Naive thymus-derived CD4-positive, alpha-beta T cell (primary cell): Measurements from ENCODE around the gene ATP2B2. TPM values are rescaled to one million over a fixed set of nuclear protein-coding genes. Genes with fewer than 3 reads are reported as not detected.

Experiments
- ATAC-seq: fragments of 150-1000 bp; cut with Tn5 transposase; 2 replicates; pipeline ENCODE4 v1.10.0; 2021; ENCODE audit warnings: mild to moderate bottlenecking, moderate library complexity
- CTCF ChIA-PET: fragments of 350-600 bp; sonication (Branson Sonifier 250); formaldehyde crosslinking; loops from one replicate; lab custom pipeline; 2021; ENCODE audit warnings: antibody characterized with exemption; lab: Charles Lee
- POLR2A ChIA-PET: fragments of 350-600 bp; sonication (Branson Sonifier 250); formaldehyde crosslinking; loops from one replicate; lab custom pipeline; 2021; ENCODE audit warnings: antibody characterized with exemption, inconsistent platforms; lab: Charles Lee
- DNase-seq, 9 donors: peaks; one replicate each; pipeline versions ENCODE4 v3.0.0 to v3.0.0-alpha.2; 2020 to 2022; ENCODE audit warnings: mixed read lengths in 1 of 9
- H3K27ac ChIP-seq: one replicate; pipeline ENCODE4 v1.7.0; 2013; ENCODE audit warnings: mild to moderate bottlenecking, low read depth, low read length, moderate library complexity
- H3K27me3 ChIP-seq, 2 donors: one replicate each; pipeline ENCODE4 v1.7.0; 2013; ENCODE audit warnings: low read length in 2 of 2, mild to moderate bottlenecking in 2 of 2, moderate library complexity in 2 of 2; ENCODE audit not compliant: control insufficient read depth in 2 of 2, insufficient read depth in 2 of 2
- H3K36me3 ChIP-seq, 3 experiments: 1 replicate in 2 of 3; 2 replicates in 1 of 3; pipeline ENCODE4 v1.7.0; 2013; ENCODE audit warnings: low read length in 3 of 3, mild to moderate bottlenecking in 3 of 3, moderate library complexity in 1 of 3; ENCODE audit not compliant: insufficient read depth in 3 of 3, control insufficient read depth in 2 of 3
- H3K4me1 ChIP-seq, 2 donors: one replicate each; pipeline ENCODE4 v1.7.0; 2013; ENCODE audit warnings: low read length in 2 of 2, mild to moderate bottlenecking in 2 of 2, moderate library complexity in 1 of 2; ENCODE audit not compliant: control insufficient read depth in 2 of 2, insufficient read depth in 2 of 2
- H3K4me3 ChIP-seq: 2 replicates; pipeline ENCODE4 v1.7.0; 2013; ENCODE audit warnings: mild to moderate bottlenecking, low read length
- H3K9me3 ChIP-seq, 3 experiments: 1 replicate in 2 of 3; 2 replicates in 1 of 3; pipeline ENCODE4 v1.7.0; 2013; ENCODE audit warnings: low read length in 3 of 3; ENCODE audit not compliant: control insufficient read depth in 2 of 3
- H3K27ac Mint-ChIP-seq, 9 donors: one replicate each; pipeline ENCODE4 v1.8.0; 2020 to 2022; ENCODE audit warnings: mixed read lengths in 9 of 9, mild to moderate bottlenecking in 8 of 9, moderate library complexity in 5 of 9, inconsistent platforms in 2 of 9
- H3K27me3 Mint-ChIP-seq, 5 donors: one replicate each; pipeline ENCODE4 v1.8.0; 2021 to 2022; ENCODE audit warnings: mixed read lengths in 5 of 5, mild to moderate bottlenecking in 1 of 5
- H3K36me3 Mint-ChIP-seq, 5 donors: one replicate each; pipeline ENCODE4 v1.8.0; 2020 to 2022; ENCODE audit warnings: mixed read lengths in 5 of 5, mild to moderate bottlenecking in 3 of 5, inconsistent platforms in 1 of 5
- H3K4me1 Mint-ChIP-seq, 7 donors: one replicate each; pipeline ENCODE4 v1.8.0; 2020 to 2022; ENCODE audit warnings: mixed read lengths in 7 of 7, mild to moderate bottlenecking in 3 of 7, inconsistent platforms in 1 of 7
- H3K4me3 Mint-ChIP-seq, 10 donors: one replicate each; pipeline ENCODE4 v1.8.0; 2020 to 2022; ENCODE audit warnings: mild to moderate bottlenecking in 10 of 10, mixed read lengths in 10 of 10, moderate library complexity in 6 of 10, inconsistent platforms in 2 of 10
- H3K9me3 Mint-ChIP-seq, 11 donors: one replicate each; pipeline ENCODE4 v1.8.0; 2020 to 2022; ENCODE audit warnings: mixed read lengths in 11 of 11, mild to moderate bottlenecking in 4 of 11, inconsistent platforms in 1 of 11, moderate library complexity in 1 of 11
- intact Hi-C, 2 donors: fragments of 100-400 bp; cut with micrococcal nuclease; formaldehyde crosslinking; loops; one replicate each; pipeline ENCODE4 v1.15.1; 2023
- polyA plus RNA-seq, 2 donors: library from polyadenylated mRNA; unstranded; fragments of 300-500 nt; fragmentation: Illumina TruSeq; gene quantifications; one replicate each; pipeline ENCODE4 v1.2.3, GENCODE V29; 2021
- total RNA-seq, 6 experiments: library from RNA in 5 of 6; stranded (reverse) in 5 of 6; gene quantifications; 1 replicate in 5 of 6; 2 replicates in 1 of 6; pipeline ENCODE4 v1.2.3 and lab custom pipeline; 2021 to 2026

ATP2B2 gene
- total and polyA plus RNA-seq, 7 experiments from 2014 or later: not detected

DNA sequence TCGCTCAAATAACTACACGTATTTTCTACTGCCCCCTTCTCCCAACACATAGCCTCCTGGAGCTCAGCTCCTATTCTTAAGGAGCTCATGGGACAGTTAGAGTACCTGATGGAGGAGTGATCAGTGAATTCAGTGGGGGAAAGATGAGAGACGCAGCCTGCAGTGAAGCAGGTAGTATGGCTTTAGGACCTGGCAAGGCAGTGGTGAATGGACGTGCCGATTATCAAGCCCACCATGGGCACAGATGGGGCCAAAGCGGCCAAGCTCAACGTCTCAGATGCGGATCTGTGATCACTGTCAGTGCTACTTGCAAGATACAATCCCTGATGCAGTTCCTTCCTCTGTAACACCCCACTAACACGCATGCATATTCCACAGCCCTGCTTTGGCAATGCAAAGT is 45.8 kb upstream of the ATP2B2 start:
- Histone ChIP-seq H3K4me1 (peaks cover 11 to 17% of the 10 kb centered on the region in 2 donors), H3K9me3 (no peaks in the 10 kb centered on the region), H3K4me3 (no peak overlapping the region), H3K27ac (no peak overlapping the region), H3K27me3 (no peaks in the 10 kb centered on the region), H3K36me3 (no peaks in the 10 kb centered on the region)
- intact Hi-C loops: no loop called here
- CTCF ChIA-PET: no interaction called here
- Mint-ChIP-seq H3K27ac (no peak overlapping the region), H3K4me1 (peaks cover 0 to 27% (median 20%) of the 10 kb centered on the region in 7 donors), H3K27me3 (peaks cover 0 to 11% (median 0%) of the 10 kb centered on the region in 5 donors), H3K36me3 (peaks cover 0 to 2% (median 0%) of the 10 kb centered on the region in 5 donors), H3K4me3 (peak overlapping the region in 1 of 10 donors; percentile 27), H3K9me3 (no peaks in the 10 kb centered on the region)
- DNase-seq (no peak), ATAC-seq (no peak)
- POLR2A ChIA-PET: no interaction called here

DNA sequence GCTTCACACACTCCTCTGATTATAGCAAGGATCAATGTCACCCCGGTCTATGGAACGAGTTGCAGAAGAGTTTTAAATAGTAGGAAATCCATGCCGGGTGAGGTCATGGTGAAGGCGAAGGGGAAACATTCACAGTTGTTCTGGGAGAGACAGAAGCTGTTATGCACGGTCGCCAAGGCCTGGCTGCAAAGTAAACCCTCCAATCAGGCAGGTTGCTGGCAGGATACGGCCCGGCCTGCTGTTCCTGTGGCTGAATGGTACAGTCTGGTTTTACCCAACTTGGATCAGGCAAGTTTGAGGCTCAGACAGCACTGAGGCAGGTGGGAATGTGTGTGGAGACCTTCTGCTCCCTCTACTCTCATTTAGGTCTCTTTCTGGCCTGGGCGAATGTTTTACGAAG is 45.3 kb upstream of the ATP2B2 start:
- intact Hi-C loops: no loop called here
- DNase-seq (peak in 1 of 9 donors; percentile 13), ATAC-seq (no peak)
- no peak overlapping the region for H3K27ac ChIP-seq
- Mint-ChIP-seq H3K4me1 (peaks cover 0 to 27% (median 20%) of the 10 kb centered on the region in 7 donors), H3K27me3 (peaks cover 0 to 11% (median 0%) of the 10 kb centered on the region in 5 donors), H3K27ac (no peak overlapping the region), H3K9me3 (peaks cover 0 to 2% (median 0%) of the 10 kb centered on the region in 11 donors), H3K36me3 (peaks cover 0 to 2% (median 0%) of the 10 kb centered on the region in 5 donors), H3K4me3 (peak overlapping the region in 1 of 10 donors; percentile 27)
- CTCF ChIA-PET: no interaction called here
- POLR2A ChIA-PET: no interaction called here
- no peaks in the 10 kb centered on the region for H3K9me3 ChIP-seq
- H3K36me3 ChIP-seq: no peaks in the 10 kb centered on the region
- peaks cover 11 to 17% of the 10 kb centered on the region in 2 donors for H3K4me1 ChIP-seq
- H3K4me3 ChIP-seq: no peak overlapping the region
- H3K27me3 ChIP-seq: no peaks in the 10 kb centered on the region

DNA sequence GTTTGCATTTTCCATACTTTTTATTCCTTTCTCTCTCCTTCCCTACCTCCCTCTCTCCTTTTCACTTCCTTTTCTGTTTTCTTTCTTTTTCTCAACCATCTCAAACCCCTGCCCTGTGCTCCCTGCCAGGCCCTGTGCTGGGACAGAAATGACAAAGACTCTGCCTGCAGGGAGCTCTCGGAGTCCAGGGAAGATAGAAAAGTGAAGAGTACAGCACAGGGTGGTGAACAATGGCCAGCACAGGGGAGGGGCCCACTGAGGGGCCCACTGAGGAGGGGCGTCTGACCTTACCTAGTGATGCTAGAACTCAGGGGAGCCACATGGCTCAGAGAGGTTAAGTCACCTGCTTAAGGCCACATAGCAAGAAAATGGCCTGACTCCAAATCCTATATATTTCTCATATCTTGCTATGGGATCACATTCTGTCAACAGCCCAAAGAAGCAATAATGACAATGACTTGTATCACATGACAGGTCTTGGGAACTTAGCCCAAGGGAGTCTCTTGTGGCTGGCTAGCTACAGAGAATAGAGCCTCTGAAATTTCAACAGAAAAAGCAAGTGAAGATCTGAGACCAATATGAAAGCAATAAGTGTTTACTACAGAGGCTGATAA is 44.3 kb upstream of the ATP2B2 start:
- ATAC-seq: no peak
- H3K4me3 Mint-ChIP-seq: no peak overlapping the region

DNA sequence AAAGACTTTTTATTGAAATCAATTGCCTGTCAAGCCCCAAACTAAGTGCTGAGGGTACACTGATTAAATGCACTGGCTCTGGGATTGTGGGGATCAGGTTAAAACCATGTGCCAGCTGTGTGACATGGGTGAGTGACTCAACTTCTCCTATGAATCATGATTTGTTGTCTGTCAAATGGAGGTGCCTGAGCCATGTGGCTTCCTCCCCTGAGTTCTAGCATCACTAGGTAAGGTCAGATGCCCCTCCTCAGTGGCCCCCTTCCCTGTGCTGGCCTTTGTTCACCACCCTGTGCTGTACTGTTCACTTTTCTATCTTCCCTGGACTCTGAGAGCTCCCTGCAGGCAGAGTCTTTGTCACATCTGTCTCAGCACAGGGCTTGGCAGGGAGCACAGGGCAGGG is 43.6 kb upstream of the ATP2B2 start:
- DNase-seq (no peak), ATAC-seq (no peak)
- intact Hi-C loops: no loop called here
- Mint-ChIP-seq H3K4me1 (peaks cover 0 to 27% (median 20%) of the 10 kb centered on the region in 7 donors), H3K9me3 (peaks cover 0 to 9% (median 0%) of the 10 kb centered on the region in 11 donors), H3K36me3 (peaks cover 0 to 2% (median 0%) of the 10 kb centered on the region in 5 donors), H3K4me3 (no peak overlapping the region), H3K27ac (peak overlapping the region in 1 of 9 donors; percentile 26), H3K27me3 (peaks cover 0 to 11% (median 5%) of the 10 kb centered on the region in 5 donors)
- Histone ChIP-seq H3K27me3 (no peaks in the 10 kb centered on the region), H3K36me3 (no peaks in the 10 kb centered on the region), H3K9me3 (no peaks in the 10 kb centered on the region), H3K27ac (no peak overlapping the region), H3K4me1 (peaks cover 11 to 17% of the 10 kb centered on the region in 2 donors), H3K4me3 (no peak overlapping the region)
- ChIA-PET CTCF (no interaction called here), POLR2A (no interaction called here)

More for the DNA sequence above, 44.3 kb upstream of the ATP2B2 start:
- Histone ChIP-seq H3K4me1 (peaks cover 11 to 17% of the 10 kb centered on the region in 2 donors), H3K27ac (no peak overlapping the region), H3K9me3 (no peaks in the 10 kb centered on the region), H3K27me3 (no peaks in the 10 kb centered on the region), H3K36me3 (no peaks in the 10 kb centered on the region), H3K4me3 (no peak overlapping the region)
- Mint-ChIP-seq H3K4me1 (peaks cover 0 to 27% (median 20%) of the 10 kb centered on the region in 7 donors), H3K27me3 (peaks cover 0 to 11% (median 2%) of the 10 kb centered on the region in 5 donors), H3K36me3 (peaks cover 0 to 2% (median 0%) of the 10 kb centered on the region in 5 donors), H3K9me3 (peaks cover 0 to 2% (median 0%) of the 10 kb centered on the region in 11 donors), H3K27ac (no peak overlapping the region)
- POLR2A ChIA-PET: no interaction called here
- peak in 1 of 9 donors; percentile 4 for DNase-seq
- CTCF ChIA-PET: no interaction called here
- intact Hi-C loops: no loop called here

DNA sequence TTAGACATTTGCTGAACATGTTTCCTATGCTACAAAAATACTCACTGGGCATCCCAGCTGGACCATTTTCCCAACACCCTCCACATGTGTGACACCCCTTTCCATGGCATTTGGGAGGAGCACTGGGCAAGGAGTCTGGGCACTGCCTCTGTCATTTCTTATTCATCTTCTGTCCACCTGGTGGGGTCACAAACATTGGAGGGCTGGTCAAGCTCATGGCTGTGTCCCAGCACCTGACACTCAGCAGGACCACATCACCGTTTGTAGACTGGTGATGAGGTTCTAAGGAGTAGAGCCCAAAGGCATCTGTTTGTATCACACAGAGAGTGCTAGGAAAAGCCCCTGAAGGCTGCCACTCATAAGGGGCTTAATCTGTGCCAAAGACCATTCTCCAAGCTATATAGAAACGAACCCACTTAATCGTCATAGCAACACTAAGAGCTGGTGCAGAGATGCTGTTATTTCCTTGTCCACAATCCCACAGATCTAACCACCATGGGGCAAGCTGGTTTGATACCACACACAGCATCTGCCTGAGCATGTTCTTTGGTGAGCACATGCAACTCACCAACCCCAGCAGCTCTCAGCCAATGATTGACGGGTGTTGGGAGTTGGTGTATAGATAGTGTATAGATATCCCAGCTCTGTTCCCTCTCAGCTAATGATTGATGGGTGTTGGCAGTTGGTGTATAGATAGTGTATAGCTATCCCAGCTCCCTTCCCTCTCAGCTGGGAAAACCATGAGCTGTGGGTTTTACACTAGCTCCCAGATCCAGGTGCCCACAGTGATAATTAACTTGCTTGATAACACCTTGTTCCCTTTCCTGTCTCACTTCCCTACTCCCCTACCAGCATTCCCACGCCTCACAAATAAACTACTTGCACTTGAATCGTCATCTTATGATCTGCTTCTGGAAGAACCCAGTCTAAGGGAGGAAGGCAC is 42.7 kb upstream of the ATP2B2 start:
- peaks cover 0 to 2% (median 0%) of the 10 kb centered on the region in 5 donors for H3K36me3 Mint-ChIP-seq
- Histone ChIP-seq H3K4me1 (peaks cover 11 to 16% of the 10 kb centered on the region in 2 donors), H3K27ac (no peak overlapping the region), H3K4me3 (no peak overlapping the region), H3K27me3 (no peaks in the 10 kb centered on the region), H3K36me3 (no peaks in the 10 kb centered on the region), H3K9me3 (no peaks in the 10 kb centered on the region)
- no peak overlapping the region for H3K27ac Mint-ChIP-seq
- no peak overlapping the region for H3K4me3 Mint-ChIP-seq
- H3K27me3 Mint-ChIP-seq: peaks cover 0 to 11% (median 5%) of the 10 kb centered on the region in 5 donors
- ChIA-PET CTCF (no interaction called here), POLR2A (no interaction called here)
- H3K9me3 Mint-ChIP-seq: peaks cover 0 to 16% (median 1%) of the 10 kb centered on the region in 11 donors
- peaks cover 0 to 27% (median 20%) of the 10 kb centered on the region in 7 donors for H3K4me1 Mint-ChIP-seq
- DNase-seq (peak in 1 of 9 donors; percentile 13), ATAC-seq (no peak)
- intact Hi-C loops: no loop called here

DNA sequence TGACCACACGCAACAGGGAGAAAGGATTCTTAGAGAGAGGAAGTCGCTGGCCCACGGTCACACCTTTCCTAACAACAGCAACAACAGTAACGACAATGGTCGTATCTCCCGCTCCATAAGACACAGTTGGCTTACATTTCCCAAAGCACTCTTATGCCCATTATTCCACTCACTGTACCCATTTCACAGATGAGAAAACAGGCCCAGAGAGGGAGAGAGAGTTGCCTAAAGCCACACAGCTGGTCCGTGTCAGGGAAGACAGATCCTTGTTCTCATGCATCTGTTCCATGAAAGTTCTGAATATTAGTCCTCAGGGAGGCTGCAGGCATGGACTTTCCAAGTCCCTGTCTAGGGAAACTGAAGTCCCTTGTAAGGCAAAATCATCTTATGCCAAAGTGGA is 42.0 kb upstream of the ATP2B2 start:
- no peaks in the 10 kb centered on the region for H3K27me3 ChIP-seq
- CTCF ChIA-PET: no interaction called here
- intact Hi-C loops: no loop called here
- Mint-ChIP-seq H3K27ac (no peak overlapping the region), H3K36me3 (peaks cover 0 to 5% (median 0%) of the 10 kb centered on the region in 5 donors), H3K4me3 (no peak overlapping the region), H3K4me1 (peaks cover 0 to 20% (median 14%) of the 10 kb centered on the region in 7 donors), H3K27me3 (peaks cover 0 to 11% (median 5%) of the 10 kb centered on the region in 5 donors), H3K9me3 (peaks cover 0 to 23% (median 7%) of the 10 kb centered on the region in 11 donors)
- DNase-seq (peak in 1 of 9 donors; percentile 3), ATAC-seq (no peak)
- H3K27ac ChIP-seq: no peak overlapping the region
- no peak overlapping the region for H3K4me3 ChIP-seq
- POLR2A ChIA-PET: no interaction called here
- peaks cover 6 to 9% of the 10 kb centered on the region in 2 donors for H3K4me1 ChIP-seq
- peaks cover 0 to 6% (median 0%) of the 10 kb centered on the region in 3 experiments for H3K9me3 ChIP-seq
- H3K36me3 ChIP-seq: no peaks in the 10 kb centered on the region
